Effector CD4-positive, alpha-beta T cell (primary cell): ENCODE results near the gene ZNF462.
"Not testable (repeated sequence)": the region's sequence is repeated elsewhere in the genome, so short reads cannot be mapped to it uniquely, and the experiment has no call there.

Experiments
- DNase-seq: peaks from one replicate; pipeline ENCODE4 v3.0.0-alpha.2; 2020
- total RNA-seq: gene quantifications from one replicate; lab custom pipeline; 2026; lab: John Stamatoyannopoulos, UW

The ZNF462 gene
- 1.3 reads per million for total RNA-seq

- no peak for DNase-seq
Measured at GRCh38 chr9:106862821-106863720, at the start of gene ZNF462. TSS of gene ZNF462 (plus strand) at chr9:106863166. CDS start at chr9:106923384, 60,218 bp downstream.

DNA sequence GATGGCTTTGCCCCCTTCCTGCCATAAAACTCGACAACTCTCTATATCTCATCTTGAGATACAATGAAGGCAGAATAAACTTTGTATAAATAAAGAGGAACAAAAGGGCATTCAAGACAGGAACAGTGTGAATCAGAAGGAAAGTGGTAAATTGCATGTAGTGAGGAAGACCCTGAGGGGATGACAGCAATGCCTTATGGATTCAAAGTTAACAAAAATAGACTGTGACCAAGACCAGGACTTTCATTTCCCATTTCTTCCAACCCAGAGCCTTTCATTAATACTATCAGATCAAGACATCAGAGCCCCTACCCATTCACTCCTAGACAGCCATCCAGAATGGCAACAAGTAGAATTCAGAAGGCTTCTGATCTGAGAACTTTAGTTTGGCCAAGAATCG is 46.4 kb upstream of the ZNF462 start:
- no peak for DNase-seq

DNA sequence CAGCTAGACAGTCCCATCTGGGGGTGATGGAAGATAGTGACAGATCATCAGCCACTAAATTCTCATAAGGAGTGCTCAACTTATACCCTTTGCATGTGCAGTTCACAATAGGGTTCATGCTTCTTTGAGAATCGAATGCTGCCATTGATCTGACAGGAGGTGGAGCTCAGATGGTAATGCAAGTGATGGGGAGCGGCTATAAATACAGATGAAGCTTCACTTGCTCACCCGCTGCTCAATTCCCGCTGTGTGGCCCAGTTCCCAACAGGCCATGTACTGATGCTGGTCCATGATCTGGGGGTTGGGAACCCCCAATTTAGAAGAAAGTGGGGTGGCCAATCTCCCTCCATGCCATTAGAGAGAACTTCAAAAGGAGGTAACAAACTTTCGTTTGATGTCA is 44.9 kb upstream of the ZNF462 start:
- no peak for DNase-seq

DNA sequence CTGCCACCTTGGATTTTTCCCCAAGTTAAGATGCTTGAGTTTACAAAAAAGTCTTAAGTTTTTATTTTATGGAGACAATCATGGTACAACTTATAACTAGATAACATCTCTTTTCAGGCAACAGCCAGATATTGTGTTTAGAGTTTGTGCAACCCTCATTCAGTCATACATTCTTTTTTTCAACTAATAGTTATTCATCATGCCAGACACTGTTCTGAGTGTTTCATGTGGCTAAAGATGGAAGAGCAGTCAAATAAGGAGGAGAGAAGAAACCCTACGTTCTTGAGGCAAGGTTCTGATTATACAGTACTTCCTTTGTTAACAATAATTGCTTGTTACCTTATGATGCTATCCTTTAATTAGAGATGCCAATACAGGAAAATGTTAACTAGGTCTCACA is 42.1 kb upstream of the ZNF462 start:
- no peak for DNase-seq

- DNase-seq = no peak
Measured at GRCh38 chr9:106828070-106828469, 34.9 kb upstream of the ZNF462 start.

- DNase-seq = no peak
Measured at GRCh38 chr9:106828965-106829364, 34.0 kb upstream of the ZNF462 start.

DNA sequence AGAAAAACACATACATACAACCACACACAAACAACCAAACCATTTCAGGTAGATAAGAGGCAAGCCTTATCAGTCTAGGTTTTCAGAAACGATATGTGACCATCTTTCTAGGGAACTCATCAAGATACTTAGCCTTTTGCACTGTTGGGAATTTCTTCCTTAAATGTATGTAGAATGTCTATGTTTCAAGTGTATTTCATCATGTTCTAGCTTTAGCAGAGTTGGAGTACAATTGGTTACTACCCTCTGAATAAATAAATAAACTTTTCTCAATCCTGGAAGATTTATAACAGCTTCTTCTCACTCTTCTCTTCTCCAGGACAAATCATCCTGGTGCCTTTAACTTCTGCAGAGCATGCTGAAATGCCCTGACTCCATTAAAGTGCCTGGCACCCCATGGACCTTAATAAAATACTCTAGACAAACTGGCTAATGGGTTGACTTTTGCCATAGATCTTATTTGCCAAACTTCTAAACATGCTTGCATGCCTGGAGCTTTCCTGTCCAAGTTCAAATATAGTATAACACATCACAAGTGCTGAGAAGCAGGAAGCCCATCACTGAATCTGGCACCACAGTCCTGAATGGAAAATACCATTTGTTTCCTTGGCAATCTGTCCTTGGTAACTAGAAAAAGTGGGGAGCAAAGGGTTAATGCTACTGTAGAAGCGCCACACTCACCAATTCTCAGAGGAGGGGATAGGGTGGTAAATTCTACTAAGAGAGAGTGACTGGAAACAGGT is 33.1 kb upstream of the ZNF462 start:
- no peak for DNase-seq

DNA sequence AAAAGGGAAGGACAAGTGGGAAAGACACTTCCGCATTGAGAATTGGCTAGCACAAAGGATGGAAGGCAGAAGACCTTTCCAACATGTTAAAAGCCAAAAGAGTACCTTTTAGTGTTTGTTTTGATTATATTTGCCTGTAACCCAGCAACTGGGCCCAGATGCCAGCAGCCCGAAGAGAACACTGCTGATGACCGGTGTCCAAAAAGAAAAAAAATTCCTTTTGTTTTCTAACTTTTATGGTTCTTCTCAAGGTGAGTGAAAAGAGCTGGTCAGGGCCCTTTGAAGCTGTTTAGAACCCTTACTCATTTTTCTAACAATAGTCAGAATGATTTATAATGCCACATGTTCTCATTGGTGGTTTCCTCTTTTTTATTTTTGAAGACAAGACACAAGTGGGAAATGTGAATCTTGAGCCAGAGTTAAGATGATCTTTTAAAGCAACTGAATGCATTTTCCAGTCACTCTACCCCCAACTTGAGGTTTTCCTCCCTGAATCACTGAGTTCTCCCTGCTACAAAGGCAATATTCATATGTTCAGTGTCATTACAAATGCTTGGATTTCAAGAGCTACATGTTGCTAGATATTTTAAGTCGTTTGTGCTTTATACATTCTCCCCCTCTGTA is 32.3 kb upstream of the ZNF462 start:
- no peak for DNase-seq

DNA sequence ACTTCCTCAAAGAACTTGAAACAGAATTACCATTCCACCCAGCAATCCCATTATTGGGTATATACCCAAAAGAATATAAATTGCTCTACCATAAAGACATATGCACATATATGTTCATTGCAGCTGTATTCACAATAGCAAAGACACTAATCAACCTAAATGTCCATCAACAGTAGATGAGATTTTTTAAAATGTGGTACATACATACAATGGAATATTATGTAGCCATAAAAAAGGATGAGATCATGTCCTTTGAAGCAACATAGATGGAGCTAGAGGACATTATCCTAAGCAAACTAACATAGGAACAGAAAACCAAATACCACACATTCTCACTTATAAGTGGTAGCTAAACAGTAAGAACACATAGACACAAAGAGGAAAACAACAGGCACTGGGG is 28.1 kb upstream of the ZNF462 start:
- DNase-seq = no peak

DNA sequence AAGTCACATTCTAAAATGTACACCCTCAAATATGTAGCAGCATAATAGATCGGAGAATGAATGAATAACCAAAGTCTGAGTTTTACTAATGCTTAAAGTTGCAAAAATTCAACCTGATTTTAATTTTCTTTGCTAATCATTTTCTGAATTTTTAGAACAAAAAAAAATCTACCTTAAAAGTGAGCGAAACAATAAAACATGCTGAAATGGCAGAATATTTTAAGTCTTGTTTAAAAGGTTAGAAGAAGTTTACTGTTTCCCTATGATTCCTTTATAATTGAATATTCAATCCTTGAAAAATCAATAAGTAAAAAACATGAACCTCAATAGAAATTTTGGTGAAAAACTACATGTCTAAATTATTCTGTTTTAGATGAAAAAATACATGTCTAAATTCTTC is 27.1 kb upstream of the ZNF462 start:
- no peak for DNase-seq

DNA sequence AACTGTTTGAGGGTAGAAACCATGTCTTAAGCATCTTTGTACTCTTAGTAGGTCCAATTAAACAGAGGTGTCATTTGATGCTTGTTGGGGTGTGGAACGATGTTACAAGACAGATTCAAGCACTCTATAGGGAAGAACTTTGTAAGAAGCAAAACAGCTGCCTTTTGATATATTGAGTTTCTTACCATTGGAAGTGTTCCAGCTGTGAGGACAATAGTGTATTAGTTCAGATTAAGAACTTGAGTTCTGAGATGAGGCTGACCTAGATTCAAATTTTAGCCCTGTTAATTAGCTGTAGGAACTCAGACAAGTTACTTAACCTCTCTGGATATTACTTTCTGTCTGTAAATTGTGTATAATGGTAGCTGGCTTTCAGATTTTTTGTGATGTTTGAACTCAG is 19.6 kb upstream of the ZNF462 start:
- no peak for DNase-seq

DNA sequence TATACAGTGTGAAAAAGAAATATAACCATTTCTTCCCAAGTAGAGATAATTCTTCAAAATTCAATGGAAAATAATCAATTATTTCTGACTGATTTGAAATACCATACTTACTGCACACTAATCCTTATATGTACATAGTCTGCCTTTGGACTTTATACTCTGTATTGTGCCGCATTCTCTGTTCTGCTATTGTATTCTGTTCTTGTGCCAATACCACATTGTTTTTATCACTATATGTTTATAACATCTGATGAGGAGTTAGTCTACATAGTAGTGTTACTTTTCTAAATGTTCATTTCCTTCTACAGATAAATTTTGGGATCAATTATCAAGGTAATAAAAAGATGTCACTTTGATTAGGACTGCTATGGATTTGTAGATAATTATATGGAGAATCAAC is 16.7 kb upstream of the ZNF462 start:
- DNase-seq = no peak

- no peak for DNase-seq
Measured at GRCh38 chr9:106846857-106847256, 16.1 kb upstream of the ZNF462 start.

- DNase-seq = not testable (repeated sequence)
Measured at GRCh38 chr9:106851640-106852039, 11.3 kb upstream of the ZNF462 start.

DNA sequence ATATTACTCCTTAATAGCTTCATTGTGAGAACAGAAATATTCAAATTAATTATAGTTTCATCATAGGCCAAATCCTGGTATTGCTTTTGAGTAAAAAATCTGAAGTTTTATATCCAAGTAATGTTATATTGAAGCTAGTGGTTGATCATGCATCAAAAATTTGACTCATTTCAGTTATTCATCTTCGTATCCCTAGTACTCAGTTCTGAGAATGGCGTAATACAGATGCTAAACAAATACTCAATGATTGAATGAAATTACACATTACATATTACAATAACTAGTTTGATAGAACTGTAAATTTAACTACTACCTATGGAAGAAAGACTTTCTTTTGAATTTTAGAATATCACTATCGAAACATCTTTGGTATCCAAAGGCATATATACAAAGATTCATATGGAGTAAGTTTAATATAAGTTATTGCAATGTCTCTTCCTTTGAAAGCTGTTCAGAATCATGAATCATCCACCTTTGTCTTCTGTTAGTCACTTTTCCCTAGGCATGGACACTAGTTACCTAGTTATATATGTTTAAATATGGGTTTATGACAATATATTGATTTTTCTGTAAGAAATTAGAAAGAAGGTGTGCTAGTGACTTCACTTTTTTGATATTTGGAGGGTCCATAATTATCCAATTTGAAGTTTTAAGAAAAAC is 5.0 kb upstream of the ZNF462 start:
- DNase-seq = no peak

DNA sequence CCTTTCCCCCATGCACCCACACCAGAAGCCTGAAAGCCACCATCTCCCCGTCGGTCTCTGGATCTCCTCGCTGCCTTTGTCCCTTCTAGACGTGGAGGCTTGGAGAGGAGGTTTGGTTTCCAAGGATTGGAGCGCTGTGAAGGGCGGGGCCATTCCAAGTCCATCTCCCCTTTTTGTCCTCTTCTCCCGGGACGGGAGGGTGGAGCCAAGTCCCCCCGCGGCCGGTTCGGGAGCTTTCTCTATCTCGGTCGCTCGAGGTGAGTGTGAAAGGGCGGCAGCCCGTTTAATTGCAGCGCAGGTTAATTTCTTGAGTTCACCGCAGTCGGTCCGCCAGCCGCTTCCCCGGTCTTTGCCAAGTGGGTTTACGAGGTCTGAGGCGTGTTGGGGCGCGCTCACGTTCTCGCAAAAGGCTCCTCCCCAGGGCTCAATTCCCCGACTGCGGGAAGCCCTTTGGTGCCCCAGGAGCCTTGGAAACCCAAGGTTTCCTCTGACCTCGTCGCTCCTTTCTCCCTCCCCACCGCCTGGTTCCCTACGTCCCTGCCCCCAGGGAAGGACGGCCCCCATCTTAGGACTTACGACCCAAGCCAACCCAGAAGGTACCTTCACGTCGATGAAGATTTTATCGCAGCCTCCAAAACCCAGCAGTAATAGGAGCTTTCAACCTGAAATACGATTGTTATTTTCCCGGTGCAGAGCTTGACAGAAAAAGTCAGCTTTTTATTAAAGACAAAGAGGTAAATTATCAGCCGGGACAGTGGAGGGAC is 2.8 kb upstream of the ZNF462 start:
- DNase-seq = no peak

GRCh38 chr9:106860721-106861639 is 2.0 kb upstream of the ZNF462 start:
- DNase-seq = no peak

- DNase-seq = no peak
Measured at GRCh38 chr9:106861640-106862109, 1.3 kb upstream of the ZNF462 start.

GRCh38 chr9:106862110-106862820 is 701 bp upstream of the ZNF462 start:
- DNase-seq = no peak
